HTR-8/SVneo (cell line): ENCODE data around the gene HOXA7.
A peak's percentile ranks its signal among the peaks of the same experiment; 100 is the strongest.

ENCODE experiments used
- DNase-seq: peaks from one replicate; pipeline ENCODE4 v3.0.0; 2011; ENCODE audit warnings: low spot score, mixed read lengths; ENCODE audit not compliant: insufficient read length
- FAIRE-seq: peaks from 2 replicates; lab custom pipeline; 2011; peaks lifted over from hg19 to GRCh38; lab: Jason Lieb, UNC

The HOXA7 gene

DNA sequence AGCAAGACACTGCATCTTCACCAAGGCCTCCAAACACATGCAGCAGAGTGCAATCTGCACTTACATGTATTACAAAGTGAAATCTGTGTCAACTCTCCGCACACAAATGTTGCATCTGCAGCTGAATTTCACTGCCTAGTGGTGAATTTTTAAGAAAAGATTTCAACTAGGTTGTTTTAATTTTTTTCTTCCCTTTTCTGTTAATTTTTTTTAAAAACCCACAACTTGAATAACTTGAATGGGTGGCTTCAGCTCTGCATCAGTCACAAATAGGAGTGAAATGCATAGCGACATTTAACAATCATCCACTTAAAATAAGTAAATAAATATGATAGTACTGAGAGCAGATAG lies 37.5 kb upstream of the HOXA7 start:
- FAIRE-seq (no peak), DNase-seq (no peak)

- FAIRE-seq (no peak), DNase-seq (no peak)
These were observed 37.0 kb upstream of the HOXA7 start for GRCh38 chr7:27193335-27194001.

DNA sequence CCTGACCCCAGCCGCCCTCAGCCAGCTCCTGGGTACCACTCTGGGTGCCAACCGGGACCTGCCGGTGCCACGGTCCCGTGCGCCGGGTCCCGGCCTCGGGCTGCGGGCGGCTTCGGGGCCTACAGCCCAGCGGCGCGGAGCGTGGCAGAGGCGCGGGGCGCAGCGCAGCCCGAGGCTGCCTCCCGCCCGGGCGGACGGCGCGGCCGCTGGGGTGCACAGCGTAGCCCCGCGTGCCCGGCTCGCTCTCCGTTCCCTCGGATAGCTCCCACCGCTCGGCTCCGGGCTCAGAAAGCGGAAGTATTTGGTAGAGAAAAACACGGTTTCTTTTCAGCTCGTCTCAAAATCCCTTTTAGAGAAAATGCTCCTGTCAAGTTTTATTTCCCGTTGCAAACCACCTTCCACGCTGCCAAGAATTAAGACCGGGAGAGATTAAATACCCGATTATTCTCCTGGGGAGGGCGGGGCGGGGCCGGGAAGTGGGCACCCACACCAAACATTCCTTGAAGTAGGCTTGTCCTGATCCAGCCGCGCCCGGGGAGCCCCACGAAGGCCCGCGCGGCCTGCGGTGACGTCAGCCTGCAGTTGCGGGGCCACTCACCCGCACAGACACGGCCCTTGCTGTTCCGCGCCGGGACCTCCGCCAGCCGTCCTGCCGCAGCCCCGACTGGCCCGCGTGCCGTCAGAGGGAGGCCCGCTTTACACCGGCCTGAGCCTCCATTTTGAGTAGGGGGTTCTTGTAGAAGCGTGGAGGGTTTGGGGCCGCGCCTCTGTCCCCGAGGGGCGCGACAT lies 36.3 kb upstream of the HOXA7 start:
- DNase-seq (no peak), FAIRE-seq (peak; percentile 71)

DNA sequence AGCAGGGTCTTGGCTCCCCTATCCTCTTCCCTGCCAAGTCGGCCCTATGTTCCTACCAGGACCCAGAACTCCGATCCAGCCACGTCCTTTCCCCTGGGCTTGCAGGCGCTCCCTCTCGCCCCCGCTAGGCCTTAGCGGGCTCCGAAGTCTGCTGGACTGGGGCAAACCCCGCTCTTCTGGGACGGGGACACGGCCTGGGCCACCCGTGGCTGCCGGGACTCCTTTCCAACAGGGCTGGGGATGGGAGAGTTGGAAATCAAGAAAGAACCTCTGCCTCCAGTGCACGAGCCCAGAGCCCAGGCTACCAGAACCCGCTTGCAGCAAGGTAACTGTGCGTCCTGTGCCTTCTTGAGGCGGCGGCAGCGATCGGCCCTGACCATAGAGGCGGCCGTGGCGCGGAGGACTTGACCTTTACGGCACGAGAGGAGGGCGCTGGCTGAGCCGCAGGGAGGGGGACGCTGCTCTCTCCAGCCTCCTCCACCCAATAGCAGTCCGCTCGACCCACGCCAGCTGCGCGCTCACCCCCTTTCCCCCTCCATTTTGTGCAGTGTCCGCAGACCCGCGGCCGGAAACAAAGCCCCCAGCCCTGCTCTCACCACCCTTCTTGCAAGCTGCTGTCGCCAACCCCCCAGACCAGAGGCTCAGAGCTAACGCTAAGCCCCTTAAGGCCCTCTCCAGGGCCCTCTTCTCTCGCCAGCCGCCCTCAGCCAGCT lies 35.5 kb upstream of the HOXA7 start:
- FAIRE-seq (no peak), DNase-seq (no peak)

DNA sequence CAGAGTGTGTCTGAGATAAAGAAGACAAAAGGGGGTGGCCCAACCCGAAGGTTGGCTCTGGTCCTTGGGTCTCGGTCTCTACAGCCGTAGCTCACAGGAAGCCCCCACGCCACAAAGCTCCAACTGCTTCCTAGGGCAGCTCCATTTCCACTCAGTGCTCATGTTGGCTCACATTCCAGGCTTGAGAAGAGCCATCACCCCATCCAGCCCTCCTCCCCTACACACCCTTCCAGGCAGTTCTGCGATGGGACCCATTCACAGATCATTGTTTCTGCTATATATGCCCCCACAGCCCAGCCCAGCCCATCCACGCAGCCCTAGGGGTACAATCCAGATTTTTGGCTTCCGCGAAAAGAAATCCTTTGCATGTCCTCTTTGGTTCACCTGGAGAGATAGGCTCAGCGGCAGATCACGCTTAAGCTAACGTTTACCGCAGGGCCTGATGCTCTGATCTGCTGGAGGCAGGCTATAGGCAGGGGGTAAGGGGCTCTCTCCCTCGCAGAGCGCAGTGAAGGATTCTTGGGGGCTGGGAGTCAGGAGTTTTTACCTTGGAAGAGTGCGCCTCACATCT lies 34.8 kb upstream of the HOXA7 start:
- FAIRE-seq = no peak
- no peak for DNase-seq

DNA sequence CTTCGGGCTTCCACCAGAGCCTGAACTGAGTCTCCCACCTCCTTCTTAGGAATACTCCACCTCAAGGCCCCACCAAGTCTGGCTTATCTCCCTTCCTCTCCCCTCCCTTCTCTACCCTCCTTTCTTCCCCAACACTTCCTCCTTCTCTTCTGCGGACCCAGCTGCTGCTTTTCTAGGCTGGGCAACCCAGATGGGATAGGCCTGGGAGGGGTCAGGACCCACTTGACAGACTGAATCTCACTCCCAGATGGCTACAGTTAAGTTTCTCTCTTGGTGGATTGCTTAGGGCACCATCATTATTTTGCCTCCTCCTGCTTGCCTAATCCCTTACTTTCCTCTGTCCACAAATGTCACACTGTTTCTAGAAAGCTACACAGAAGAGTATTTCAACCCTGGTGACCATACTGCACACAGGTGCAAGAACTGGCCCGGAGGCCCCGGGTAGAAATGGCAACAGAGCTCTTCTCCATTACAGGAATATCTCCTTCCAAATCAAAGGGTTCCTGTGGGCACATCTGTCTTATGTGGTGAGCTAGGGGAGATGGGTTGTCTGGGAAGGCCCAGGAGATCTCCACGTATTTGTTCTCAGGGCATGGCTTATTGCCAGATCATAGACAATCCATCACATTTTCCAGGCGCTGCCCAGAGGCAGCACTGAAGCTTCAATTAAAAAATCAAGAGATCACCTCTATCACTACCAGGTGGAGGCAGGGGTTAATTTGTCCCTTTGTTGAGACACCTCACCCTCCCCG lies 33.7 kb upstream of the HOXA7 start:
- FAIRE-seq (no peak), DNase-seq (no peak)

DNA sequence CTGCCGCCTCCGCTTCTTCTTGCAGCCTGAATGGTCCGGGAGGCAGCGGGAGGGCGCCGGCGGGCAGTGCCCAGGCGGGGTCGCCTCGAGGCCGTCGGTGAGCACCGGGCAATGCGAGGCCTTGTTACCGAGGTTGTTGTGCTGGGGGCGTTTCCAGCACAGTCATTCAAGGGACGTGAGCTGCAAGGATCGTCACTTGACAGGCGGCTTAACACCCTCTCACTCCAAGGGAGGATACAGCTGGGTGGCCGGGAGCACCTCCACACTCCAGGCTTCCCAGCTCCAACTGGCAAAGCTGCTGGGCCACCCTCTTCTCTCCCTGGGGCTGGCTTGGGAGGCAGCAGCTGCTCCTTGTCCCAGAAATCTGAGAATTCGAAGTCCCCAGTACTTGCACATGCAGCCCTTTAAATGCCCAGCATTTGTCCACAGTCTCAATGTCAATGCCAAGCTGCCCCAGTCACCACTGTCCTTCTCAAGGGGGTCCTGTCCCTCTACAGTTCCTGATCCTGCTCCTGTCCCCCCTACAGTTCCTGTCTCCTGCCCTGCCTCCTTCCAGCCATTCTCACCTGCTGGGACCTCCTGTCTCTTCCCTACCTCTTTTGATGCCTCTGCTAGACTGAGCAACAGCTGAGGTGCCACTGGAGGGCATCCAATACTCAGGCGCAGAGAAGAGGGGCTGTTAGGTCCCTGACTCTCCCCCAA lies 33.0 kb upstream of the HOXA7 start:
- DNase-seq (no peak), FAIRE-seq (peak; percentile 80)

DNA sequence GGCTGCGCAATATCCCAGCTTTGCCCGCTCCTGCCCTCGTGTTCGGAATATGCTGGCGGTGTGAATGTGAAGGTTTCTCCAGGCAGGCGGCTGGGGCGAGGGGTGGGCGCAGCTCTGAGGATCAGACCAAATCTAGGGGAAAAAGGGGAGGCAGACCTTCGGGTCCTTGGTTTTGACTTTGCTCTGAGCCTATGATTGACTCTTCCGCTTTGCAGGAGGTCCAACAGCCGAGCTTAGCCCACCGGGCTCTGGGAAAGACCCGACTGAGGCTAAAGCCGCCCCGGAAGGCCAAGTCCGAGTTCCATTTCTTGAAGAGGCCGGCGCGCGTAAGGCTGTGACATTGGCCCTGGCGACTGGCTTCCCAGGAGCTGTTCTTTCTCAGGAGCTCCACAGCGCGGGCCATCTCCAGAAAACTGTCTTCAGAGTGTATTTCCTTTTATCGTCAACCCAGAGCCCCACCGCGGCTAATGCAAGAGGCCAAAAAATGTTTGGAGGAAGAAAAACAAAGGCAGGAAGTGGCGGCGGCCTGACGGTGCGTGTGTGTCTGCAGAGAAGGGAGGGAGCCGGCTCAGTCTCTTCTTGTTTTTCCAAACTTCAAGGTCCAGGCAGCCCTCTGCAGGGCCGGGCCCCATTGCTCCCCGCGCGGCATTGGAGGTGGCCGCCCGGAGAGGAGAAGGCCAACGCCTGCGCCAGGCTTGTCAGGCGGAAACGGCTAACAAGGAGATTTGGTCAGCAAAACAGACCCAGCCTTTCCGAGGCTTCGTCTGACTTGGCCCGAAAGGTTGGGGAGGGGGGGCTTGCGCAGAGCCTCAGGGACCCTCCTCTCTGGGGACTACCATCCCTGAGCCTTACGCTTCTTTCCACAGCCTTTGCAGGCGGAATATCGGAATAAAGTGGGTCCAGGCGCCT lies 32.2 kb upstream of the HOXA7 start:
- DNase-seq = no peak
- no peak for FAIRE-seq

- FAIRE-seq = no peak
These were observed 31.3 kb upstream of the HOXA7 start for GRCh38 chr7:27187475-27188385.

DNA sequence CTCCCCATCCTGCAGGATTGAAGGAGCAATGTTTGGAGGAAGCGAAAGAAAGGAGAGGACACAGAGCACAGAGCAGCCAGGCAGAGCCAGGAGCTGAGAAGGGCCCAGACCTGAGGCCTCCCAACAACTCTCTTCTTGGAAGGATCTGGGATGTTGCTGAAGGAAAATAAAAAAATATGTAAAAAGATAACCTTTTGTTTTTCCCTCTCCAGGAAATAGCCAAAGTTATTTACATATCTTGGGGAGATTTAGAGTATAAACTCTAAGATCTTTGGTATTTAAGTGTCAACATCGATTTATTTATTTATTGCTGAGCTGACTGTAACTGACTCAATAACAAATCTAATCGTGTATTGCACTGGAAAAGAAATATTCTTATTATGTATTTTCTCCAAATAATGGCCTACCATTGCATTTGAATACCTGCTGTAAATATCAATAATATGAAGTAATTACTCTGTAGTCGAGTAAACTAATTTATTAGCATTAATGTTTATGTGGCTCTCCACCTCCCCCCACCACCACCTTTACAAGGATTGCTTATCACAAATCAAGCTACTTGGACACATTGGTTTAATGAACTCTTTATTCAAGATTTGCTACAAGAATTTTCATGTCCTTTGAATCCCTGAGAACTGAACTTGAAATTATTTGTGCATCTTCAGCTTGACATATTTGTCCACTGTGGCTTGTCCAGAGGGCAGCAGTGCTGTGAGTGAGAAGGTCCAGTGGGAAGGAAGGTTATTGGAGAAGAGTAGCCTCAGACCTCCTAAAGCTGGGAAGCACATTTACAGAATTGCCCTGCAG lies 30.4 kb upstream of the HOXA7 start:
- FAIRE-seq (no peak), DNase-seq (no peak)

More at GRCh38 chr7:27187475-27188385, 31.3 kb upstream of the HOXA7 start:
- no peak for DNase-seq

DNA sequence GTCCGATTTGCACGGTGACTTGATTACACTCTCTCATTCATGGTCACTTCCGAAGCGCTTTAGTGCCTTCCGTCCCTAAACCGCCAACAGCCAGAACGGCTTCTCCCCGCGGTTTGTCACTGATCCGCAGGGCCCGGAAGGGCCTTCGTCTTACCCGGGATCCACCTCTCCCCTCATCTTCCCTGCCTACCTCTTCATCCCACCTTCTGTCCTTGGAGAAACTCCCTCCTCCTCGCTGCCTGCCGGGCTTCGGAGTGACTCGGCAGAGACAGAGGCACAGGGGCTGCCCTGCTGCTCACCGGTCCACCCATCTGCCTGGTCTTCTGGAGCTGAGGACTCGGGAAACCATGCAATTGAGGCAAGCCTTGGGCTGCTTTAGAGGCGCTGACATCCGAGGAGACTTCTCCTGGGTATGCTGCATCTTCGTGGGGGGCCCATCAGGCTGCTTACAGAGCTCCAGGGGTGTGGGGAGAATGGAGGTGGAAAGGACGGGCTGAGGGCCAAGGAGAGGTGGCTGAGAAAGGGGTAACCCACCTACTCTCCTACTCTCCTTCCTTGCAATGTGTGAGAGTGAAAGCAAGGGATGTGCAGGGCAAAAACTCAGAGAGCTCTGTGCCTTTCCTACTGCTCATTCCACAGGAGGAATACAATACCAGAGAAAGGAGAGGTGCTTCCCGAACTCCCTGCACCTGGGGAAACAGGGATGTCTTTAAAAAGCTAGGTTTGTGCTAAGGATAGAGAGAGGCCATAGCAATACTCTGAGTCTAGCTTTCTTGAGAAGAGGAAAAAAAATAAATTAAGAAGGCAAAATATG lies 29.6 kb upstream of the HOXA7 start:
- DNase-seq (no peak), FAIRE-seq (no peak)

GRCh38 chr7:27185013-27185853 lies 28.8 kb upstream of the HOXA7 start, which contains the start of gene HOXA11:
TSS of gene HOXA11 (minus strand) at chr7:27185232. CDS start at chr7:27185144, 88 bp downstream.
- peak; percentile 20 for FAIRE-seq
- peak; percentile 94 for DNase-seq

DNA sequence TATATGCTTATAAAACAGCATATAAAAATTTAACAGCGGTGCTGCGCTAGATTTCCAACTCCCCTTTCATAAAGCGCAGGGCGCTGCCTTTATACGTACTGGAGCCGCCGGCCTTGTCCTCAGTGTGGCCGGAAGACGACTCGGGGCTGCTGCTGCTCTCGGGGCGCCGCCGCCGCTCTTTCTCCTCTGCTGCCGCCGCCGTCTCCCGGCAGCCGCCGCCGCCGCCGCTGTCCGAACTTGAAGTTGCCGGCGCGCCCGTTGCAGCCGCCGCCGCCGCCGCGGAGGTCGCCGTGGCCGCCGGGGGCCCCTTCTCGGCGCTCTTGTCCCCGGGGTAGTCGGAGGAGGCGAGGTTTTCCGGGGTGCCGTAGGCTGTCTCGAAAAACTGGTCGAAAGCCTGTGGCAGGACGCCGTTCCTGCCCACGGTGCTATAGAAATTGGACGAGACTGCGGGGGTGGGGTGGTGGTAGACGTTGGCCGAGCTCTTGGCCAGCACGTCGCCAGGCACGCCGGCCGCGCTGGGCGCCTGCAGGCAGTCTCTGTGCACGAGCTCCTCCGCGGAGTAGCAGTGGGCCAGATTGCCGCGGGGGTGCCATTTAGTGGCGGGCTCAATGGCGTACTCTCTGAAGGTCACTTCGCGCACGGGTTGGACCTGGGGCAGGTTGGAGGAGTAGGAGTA lies 28.0 kb upstream of the HOXA7 start:
- no peak for FAIRE-seq

DNA sequence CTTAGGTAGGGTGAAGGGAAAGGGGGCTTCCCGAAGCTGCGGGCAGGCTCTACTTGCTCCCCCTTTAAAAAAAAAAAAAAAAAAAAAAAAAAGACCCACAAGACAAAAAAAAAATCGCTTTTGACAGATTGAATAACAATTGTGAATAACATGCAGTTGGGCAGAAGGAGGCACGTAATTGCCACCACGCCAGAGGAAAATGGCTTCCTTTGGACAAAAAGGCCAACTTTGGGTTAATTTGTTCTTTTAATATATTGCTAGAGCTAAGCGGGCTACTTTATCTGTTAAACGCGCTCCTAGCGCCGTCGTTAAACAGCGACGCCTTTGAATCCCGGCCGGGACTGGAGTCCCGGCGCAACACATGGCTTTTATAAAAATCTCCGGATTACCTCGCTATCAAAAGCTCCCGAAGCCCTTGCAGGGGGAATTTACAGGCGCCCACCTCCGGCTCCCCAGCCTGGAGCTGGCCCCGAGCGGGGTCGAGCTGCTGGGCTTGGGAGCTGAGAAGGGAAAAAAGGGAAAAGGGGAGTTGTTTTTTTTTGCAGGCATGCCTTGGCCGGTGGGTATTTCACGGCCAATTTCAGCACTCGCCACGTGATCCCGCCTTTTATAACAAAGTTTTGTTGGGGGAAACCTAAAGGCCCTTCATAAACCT lies 27.3 kb upstream of the HOXA7 start:
- FAIRE-seq (no peak), DNase-seq (no peak)

More for the DNA sequence above, 28.0 kb upstream of the HOXA7 start:
- no peak for DNase-seq
